PC-9 (cell line): ENCODE results near the gene LETMD1. TPM values are rescaled to one million over a fixed set of nuclear protein-coding genes. Genes with fewer than 3 reads are reported as not detected.
"Not testable (repeated sequence)": the region's sequence is repeated elsewhere in the genome, so short reads cannot be mapped to it uniquely, and the experiment has no call there.

Experiments used
- BruUV-seq: library from RNA; stranded (reverse); fragments of 400-500 nt; replicated peaks from 2 replicates; lab custom pipeline; 2021; lab: Mats Ljungman, UMichigan
- CTCF ChIA-PET: fragments of 300-600 bp; sonication (Branson Sonifier 250); formaldehyde crosslinking; loops from one replicate; lab custom pipeline; 2022; ENCODE audit warnings: antibody characterized with exemption; lab: Charles Lee
- POLR2A ChIA-PET: fragments of 300-600 bp; sonication (Branson Sonifier 250); formaldehyde crosslinking; loops from one replicate; lab custom pipeline; 2022; ENCODE audit warnings: antibody characterized with exemption; ENCODE audit not compliant: unreplicated experiment; lab: Charles Lee
- DNase-seq, 2 experiments: peaks; one replicate each; pipeline versions ENCODE4 v3.0.0 to v3.0.0-alpha.2; 2015 to 2022; ENCODE audit warnings: mixed read lengths in 1 of 2
- H2AFZ ChIP-seq: fragments of 200-600 bp; sonication (generic); 2 replicates; pipeline ENCODE4 v1.8.1; 2017; ENCODE audit warnings: antibody characterized with exemption
- H3F3A ChIP-seq: fragments of 200-600 bp; sonication (generic); 2 replicates; pipeline ENCODE4 v1.8.1; 2017; ENCODE audit warnings: antibody characterized with exemption, mild to moderate bottlenecking, low read depth; ENCODE audit not compliant: insufficient read depth
- H3K27ac ChIP-seq: fragments of 200-600 bp; sonication (generic); 2 replicates; pipeline ENCODE4 v1.6.1; 2016; ENCODE audit warnings: mixed run types
- H3K27me3 ChIP-seq: fragments of 200-600 bp; sonication (generic); 2 replicates; pipeline ENCODE4 v1.6.1; 2016; ENCODE audit warnings: low read depth, mixed run types; ENCODE audit not compliant: insufficient read depth
- H3K36me3 ChIP-seq: fragments of 200-600 bp; sonication (generic); 2 replicates; pipeline ENCODE4 v1.6.1; 2016; ENCODE audit warnings: low read depth, mixed run types
- H3K4me1 ChIP-seq: fragments of 200-600 bp; sonication (generic); replicated peaks from 2 replicates; pipeline ENCODE4 v1.6.1; 2016; ENCODE audit warnings: mixed run types; ENCODE audit not compliant: insufficient read depth
- H3K4me2 ChIP-seq: fragments of 200-600 bp; sonication (generic); 2 replicates; pipeline ENCODE4 v1.6.1; 2017; ENCODE audit warnings: mixed run types
- H3K4me3 ChIP-seq: fragments of 200-600 bp; sonication (generic); 2 replicates; pipeline ENCODE4 v1.6.1; 2016; ENCODE audit warnings: mixed run types
- H3K79me2 ChIP-seq: fragments of 200-600 bp; sonication (generic); 2 replicates; pipeline ENCODE4 v1.6.1; 2017; ENCODE audit warnings: low read depth, mixed run types
- H3K9me2 ChIP-seq: fragments of 200-600 bp; sonication (generic); 2 replicates; pipeline ENCODE4 v1.8.1; 2017; ENCODE audit warnings: mild to moderate bottlenecking; ENCODE audit not compliant: insufficient read depth
- H3K9me3 ChIP-seq: fragments of 200-600 bp; sonication (generic); 2 replicates; pipeline ENCODE4 v1.8.1; 2016; ENCODE audit warnings: low read depth; ENCODE audit not compliant: insufficient read depth
- H4K20me1 ChIP-seq: fragments of 200-600 bp; sonication (generic); 2 replicates; pipeline ENCODE4 v1.8.1; 2017; ENCODE audit not compliant: insufficient read depth
- CTCF ChIP-seq: fragments of 200-600 bp; sonication (generic); conservative IDR thresholded peaks from 2 replicates; pipeline ENCODE4 v1.6.1; 2017; ENCODE audit warnings: mixed run types, antibody characterized with exemption, mild to moderate bottlenecking, moderate library complexity
- EZH2 ChIP-seq: fragments of 200-600 bp; sonication (generic); IDR thresholded peaks from 2 replicates; pipeline ENCODE4 v1.8.0; 2017; ENCODE audit warnings: antibody characterized with exemption, low read depth
- intact Hi-C: fragments of 100-400 bp; cut with micrococcal nuclease; formaldehyde crosslinking; loops from one replicate; pipeline ENCODE4 v1.10.0; 2022; ENCODE audit not compliant: unreplicated experiment
- total RNA-seq: library from RNA; stranded (reverse); gene quantifications from 2 replicates; pipeline ENCODE4 v1.2.3, GENCODE V29; 2021

LETMD1 gene
- total RNA-seq, 1 experiment from 2014 or later, result 81.9 TPM

DNA sequence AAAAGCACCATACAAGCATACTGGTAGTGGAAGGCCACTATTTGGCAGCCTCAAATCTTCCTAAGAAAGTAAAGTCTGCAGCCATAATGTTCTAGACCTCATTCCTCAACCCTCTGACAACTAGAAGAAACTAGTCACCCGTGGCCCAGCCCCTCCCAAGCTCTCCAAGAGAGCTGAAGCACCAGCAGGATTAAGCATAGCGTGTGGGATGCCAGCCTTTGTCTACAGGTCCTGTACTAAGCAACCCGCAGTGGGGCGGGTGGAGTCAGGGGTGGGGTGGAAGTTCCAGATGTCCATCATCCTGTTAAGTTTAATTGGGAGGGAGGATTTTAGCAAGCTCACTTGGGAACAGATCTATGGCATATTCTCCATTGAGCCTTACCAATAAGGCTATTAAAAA lies 36.2 kb upstream of the LETMD1 start:
- POLR2A ChIA-PET, result no interaction called here

GRCh38 chr12:51012570-51013236 lies 35.4 kb upstream of the LETMD1 start:
- Histone ChIP-seq H3F3A (no peaks in the 10 kb centered on the region; the same call in 1 of the 2 replicates), H3K4me3 (no peak overlapping the region), H3K36me3 (0 out of 2 replicates have a peak, but pooled peaks cover 2% of the 10 kb centered on the region), H3K9me2 (no peaks in the 10 kb centered on the region), H3K4me2 (no peak overlapping the region), H4K20me1 (peaks cover 5% of the 10 kb centered on the region; the same call in 1 of the 2 replicates), H3K9me3 (no peaks in the 10 kb centered on the region), H3K27me3 (no peaks in the 10 kb centered on the region), H3K27ac (no peak overlapping the region), H2AFZ (no peak overlapping the region), H3K4me1 (no peaks in the 10 kb centered on the region), H3K79me2 (peaks cover 54% of the 10 kb centered on the region)
- POLR2A ChIA-PET, result no interaction called here
- intact Hi-C loops, result no loop called here
- no TSS peak for BruUV-seq
- TF ChIP-seq CTCF (no peak), EZH2 (no peak)
- CTCF ChIA-PET, result no interaction called here
- DNase-seq, result no peak

More for the DNA sequence above, 36.2 kb upstream of the LETMD1 start:
- Histone ChIP-seq H3K9me3 (no peaks in the 10 kb centered on the region), H3K4me1 (0 out of 2 replicates have a peak, but pooled peaks cover 2% of the 10 kb centered on the region), H3K36me3 (peaks cover 8% of the 10 kb centered on the region; the same call in 1 of the 2 replicates), H3F3A (peaks cover 4% of the 10 kb centered on the region), H3K4me2 (no peak overlapping the region), H2AFZ (no peak overlapping the region), H3K4me3 (no peak overlapping the region), H3K27ac (no peak overlapping the region), H3K9me2 (no peaks in the 10 kb centered on the region), H3K79me2 (peaks cover 46% of the 10 kb centered on the region), H4K20me1 (peaks cover 5% of the 10 kb centered on the region; the same call in 1 of the 2 replicates), H3K27me3 (no peaks in the 10 kb centered on the region)
- TF ChIP-seq EZH2 (no peak), CTCF (no peak)
- intact Hi-C loops, result no loop called here
- no peak for DNase-seq
- CTCF ChIA-PET, result no interaction called here
- BruUV-seq, result no TSS peak

- Histone ChIP-seq H4K20me1 (peaks cover 5% of the 10 kb centered on the region; the same call in 1 of the 2 replicates), H3K4me1 (no peaks in the 10 kb centered on the region), H3K9me3 (no peaks in the 10 kb centered on the region), H3K79me2 (peaks cover 61% of the 10 kb centered on the region), H3K27ac (no peak overlapping the region), H3K4me3 (no peak overlapping the region), H2AFZ (no peak overlapping the region), H3K9me2 (no peaks in the 10 kb centered on the region), H3K27me3 (no peaks in the 10 kb centered on the region), H3F3A (no peaks in the 10 kb centered on the region; the same call in 1 of the 2 replicates), H3K4me2 (no peak overlapping the region), H3K36me3 (no peaks in the 10 kb centered on the region)
- ChIA-PET POLR2A (no interaction called here), CTCF (no interaction called here)
- BruUV-seq, result no TSS peak
- TF ChIP-seq EZH2, result no peak
- no peak for TF ChIP-seq CTCF
- no peak for DNase-seq
- intact Hi-C loops, result no loop called here
Observed at GRCh38 chr12:51013441-51013840, 34.7 kb upstream of the LETMD1 start.

GRCh38 chr12:51014467-51014866 lies 33.7 kb upstream of the LETMD1 start:
- H3K4me2 ChIP-seq, intact Hi-C loops: not testable (repeated sequence)
- CTCF ChIA-PET, result interaction anchor here (0.5 kb wide), 1 partner anchor 204 kb away, joined by 3 read pairs; the partner anchor contains the start of gene POU6F1

More at GRCh38 chr12:51014467-51014866, 33.7 kb upstream of the LETMD1 start:
- DNase-seq, H3K36me3 ChIP-seq, H4K20me1 ChIP-seq, H3K9me3 ChIP-seq, H3K4me3 ChIP-seq, H3K4me1 ChIP-seq, BruUV-seq, H3F3A ChIP-seq, H3K27me3 ChIP-seq, H2AFZ ChIP-seq, H3K9me2 ChIP-seq, H3K27ac ChIP-seq: not testable (repeated sequence)
- POLR2A ChIA-PET, result interaction anchor here (0.6 kb wide), 1 partner anchor 197 kb away, joined by 7 read pairs; no protein-coding TSS in a partner anchor
- peaks cover 71% of the 10 kb centered on the region for H3K79me2 ChIP-seq
